Heart right ventricle (tissue), 16 donors: Measurements from ENCODE around the gene DDIT3. TPM values are rescaled to one million over a fixed set of nuclear protein-coding genes. Genes with fewer than 3 reads are reported as not detected.

ENCODE experiments used
- ATAC-seq, 8 donors: fragments of 200-7000 bp; cut with Tn5 transposase; one replicate each; pipeline ENCODE4 v1.9.1; 2020; ENCODE audit warnings: mild to moderate bottlenecking in 8 of 8, moderate library complexity in 8 of 8, moderate number of reproducible peaks in 1 of 8
- DNase-seq, 2 donors: peaks; one replicate each; pipeline ENCODE4 v3.0.0-alpha.2; 2020
- H3K27ac ChIP-seq, 10 donors: fragments of 200-600 bp; sonication (generic) in 2 of 10; one replicate each; pipeline versions ENCODE4 v1.5.0 to v1.8.0; 2020 to 2022; ENCODE audit warnings: mild to moderate bottlenecking in 3 of 10
- H3K27me3 ChIP-seq, 7 donors: fragments of 200-600 bp; one replicate each; pipeline ENCODE4 v1.8.0; 2021 to 2022; ENCODE audit warnings: mild to moderate bottlenecking in 2 of 7
- H3K36me3 ChIP-seq, 9 donors: fragments of 200-600 bp; sonication (generic) in 1 of 9; one replicate each; pipeline versions ENCODE4 v1.5.0 to v1.8.0; 2020 to 2022; ENCODE audit warnings: mild to moderate bottlenecking in 2 of 9
- H3K4me1 ChIP-seq, 9 donors: fragments of 200-600 bp; sonication (generic) in 1 of 9; one replicate each; pipeline versions ENCODE4 v1.5.0 to v1.8.0; 2020 to 2022; ENCODE audit warnings: mild to moderate bottlenecking in 4 of 9
- H3K4me3 ChIP-seq, 10 donors: fragments of 200-600 bp; sonication (generic) in 2 of 10; one replicate each; pipeline versions ENCODE4 v1.5.0 to v1.8.0; 2020 to 2022; ENCODE audit warnings: mild to moderate bottlenecking in 7 of 10, moderate library complexity in 2 of 10
- H3K9me3 ChIP-seq, 11 donors: fragments of 200-600 bp in 10 of 11; sonication (generic) in 2 of 11; one replicate each; pipeline versions ENCODE4 v1.5.0 to v1.8.0; 2013 to 2022; ENCODE audit warnings: mild to moderate bottlenecking in 2 of 11, control low read depth in 1 of 11, moderate library complexity in 1 of 11
- WGBS, 2 donors: extraction: QIAGEN DNeasy Blood & Tissue Kit; methylation state at CpG; one replicate each; pipeline ENCODE4 v1.1.7; 2013; ENCODE audit warnings: inconsistent platforms in 1 of 2; 5-methylcytosine and 5-hydroxymethylcytosine counted together
- intact Hi-C, 10 donors: fragments of 100-400 bp; cut with DNase I; formaldehyde crosslinking; loops; one replicate each; pipeline versions ENCODE4 v1.11.1 to v1.14.2; 2022
- polyA plus RNA-seq, 2 donors: library from polyadenylated mRNA; stranded (reverse); fragments of 200-250 nt; gene quantifications; one replicate each; pipeline ENCODE4 v1.2.3, GENCODE V29; 2013
- total RNA-seq, 10 donors: library from RNA; stranded (reverse); fragmentation: NEBNext Ultra II Directional in 3 of 10; extraction: Animal tissue kit (Norgen Biotek cat#: 25700) in 3 of 10; gene quantifications; one replicate each; pipeline versions ENCODE4 v1.2.1 to v1.2.4, GENCODE V29; 2021 to 2023
- TF ChIP-seq, protein P1 (sequence below), 9 donors: fragments of 200-600 bp; sonication (generic) in 2 of 9; IDR thresholded peaks; one replicate each; pipeline versions ENCODE4 v1.5.0 to v1.8.0; 2021 to 2022; ENCODE audit warnings: antibody characterized with exemption in 9 of 9, mild to moderate bottlenecking in 5 of 9, moderate library complexity in 1 of 9
- donor health status: Arrhythmogenic right ventricular cardiomyopathy.
- donor health status: ischemic (EF 13 %, LVEDD 7.1; RV severe dilation, severe dysfunction).
- donor health status: healthy with polysubstance abuse.
- donor health status: DM: no; HTN: yes; CAD: no.
- donor health status: DM: no; HTN: no; CAD: no.
- donor health status: ischemic (EF 25% LVEDD 6.9; RV normal size, moderate dysfunction).
- donor health status: ischemic (EF 25% LVEDD 5.7; RV mildly dilated, moderate dysfunction).
- donor health status: healthy.
- donor health status: DM: yes; HTN: yes; CAD: no.
- donor health status: Ischemic cardiomyopathy.
- donor health status: ischemic (EF 35%, LVEDD 5.7; RV mildly dilated, moderate dysfunction).
- donor health status: nonischemic (EF 11% LVEDD 7.7; RV severe dilation, severe dysfunction).
- donor health status: DM: yes; HTN: yes; CAD: no.
- donor health status: PGD.
- donor health status: ischemic (EF 29% LVEDD 5.4; RV normal size, mild dysfunction).
- donor health status: nonischemic (EF 23%, LVEDD 6.1; RV moderate dilation, normal function).

DDIT3 gene
- total and polyA plus RNA-seq, 12 donors, result 11.2 to 106 (median 24.9) TPM

DNA sequence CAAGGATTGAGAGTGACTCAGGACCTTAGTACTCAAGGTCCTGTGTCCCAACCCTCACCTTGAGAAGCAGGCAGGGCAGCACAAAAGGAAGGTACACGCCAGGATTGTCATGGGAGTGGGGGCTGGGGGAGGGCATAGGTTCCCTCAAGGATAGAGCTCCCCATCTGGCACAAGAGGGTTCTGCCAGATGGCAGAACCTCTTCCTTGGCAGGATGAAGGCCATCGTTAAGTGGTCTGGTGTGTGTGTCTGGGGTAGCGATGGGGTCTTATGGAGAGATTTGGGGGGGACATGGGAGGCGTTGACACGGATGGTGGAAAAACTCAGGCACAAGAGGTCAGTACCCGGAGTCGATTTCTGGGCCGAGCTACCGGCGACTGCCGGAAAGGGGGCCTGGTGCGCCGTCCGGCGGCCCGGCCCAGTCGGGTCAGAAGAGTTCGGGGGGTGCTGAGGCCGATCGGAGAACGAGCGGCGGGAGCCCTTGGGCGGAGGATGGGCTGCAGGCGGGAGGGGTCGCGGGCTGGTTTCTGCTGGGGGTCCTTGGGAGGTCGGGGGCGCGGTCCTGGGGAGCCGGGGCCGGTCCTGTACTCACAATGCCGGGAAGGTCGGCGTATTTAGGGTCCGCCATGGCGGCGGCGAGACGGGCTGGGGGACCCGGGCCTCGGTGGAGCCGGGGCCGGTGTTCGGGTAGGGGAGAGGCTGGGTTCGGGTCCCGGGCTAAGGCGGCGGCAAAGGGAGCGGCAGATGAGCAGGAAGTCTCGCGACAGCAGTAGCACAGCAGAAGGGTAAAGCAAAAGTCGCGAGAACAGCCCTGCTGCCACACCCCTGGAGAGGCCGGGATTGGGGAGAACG lies 26.3 kb upstream of the DDIT3 start, which contains the start of gene DCTN2:
Gene DCTN2, minus strand, starts transcription at position 755 of the 850 bp plus-strand sequence. Its CDS starts 129 bp downstream, at position 626.
- peaks cover 13 to 45% (median 37%) of the 10 kb centered on the region in 9 donors for H3K4me1 ChIP-seq
- peaks cover 0 to 13% (median 5%) of the 10 kb centered on the region in 9 donors for H3K36me3 ChIP-seq

DNA sequence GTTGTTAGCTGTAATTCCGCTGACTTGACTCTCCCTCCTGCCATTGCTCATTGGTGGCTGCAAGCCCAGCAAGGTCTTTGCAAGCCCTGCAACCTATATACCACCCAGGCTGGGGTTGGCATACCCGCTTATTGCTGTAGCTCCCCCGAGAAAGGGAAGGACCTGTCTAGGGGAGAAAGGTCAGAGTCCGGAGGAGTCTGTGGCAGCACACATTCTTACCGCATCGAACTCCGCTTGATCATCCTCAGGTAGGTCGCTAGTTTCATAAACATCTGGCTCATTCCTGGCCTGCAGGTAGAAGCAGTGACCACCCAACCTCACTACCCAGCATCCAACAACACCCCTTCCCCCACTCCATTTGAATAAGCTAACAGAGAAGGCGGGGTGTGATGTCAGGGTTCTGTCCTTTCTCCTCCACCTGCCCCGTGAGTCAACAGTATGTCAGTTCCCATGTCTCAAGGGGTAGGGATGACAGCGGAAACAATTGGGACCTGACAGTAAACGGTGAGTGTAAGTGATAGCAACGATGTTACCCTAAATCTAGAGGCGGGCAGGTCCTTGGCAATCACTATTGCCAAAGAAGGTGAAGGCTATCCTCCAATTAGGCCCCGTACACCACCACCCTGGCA lies 25.6 kb upstream of the DDIT3 start:
- Histone ChIP-seq H3K9me3 (no peaks in the 10 kb centered on the region), H3K27ac (peak overlapping the region in 8 of 10 donors; percentile 84 to 95 (median 90)), H3K27me3 (peaks cover 0 to 35% (median 29%) of the 10 kb centered on the region in 7 donors), H3K36me3 (peaks cover 0 to 20% (median 8%) of the 10 kb centered on the region in 9 donors), H3K4me1 (peaks cover 13 to 45% (median 37%) of the 10 kb centered on the region in 9 donors), H3K4me3 (peak overlapping the region; percentile 86 to 99 (median 96))
- no peak for DNase-seq
- intact Hi-C loops, result loop anchor here in 2 of 10 donors (2.0 kb wide), 1 partner anchor 23 kb away; the partner anchor contains the start of gene MBD6 (in 2 of the 2)
- TF ChIP-seq, protein P1, sequence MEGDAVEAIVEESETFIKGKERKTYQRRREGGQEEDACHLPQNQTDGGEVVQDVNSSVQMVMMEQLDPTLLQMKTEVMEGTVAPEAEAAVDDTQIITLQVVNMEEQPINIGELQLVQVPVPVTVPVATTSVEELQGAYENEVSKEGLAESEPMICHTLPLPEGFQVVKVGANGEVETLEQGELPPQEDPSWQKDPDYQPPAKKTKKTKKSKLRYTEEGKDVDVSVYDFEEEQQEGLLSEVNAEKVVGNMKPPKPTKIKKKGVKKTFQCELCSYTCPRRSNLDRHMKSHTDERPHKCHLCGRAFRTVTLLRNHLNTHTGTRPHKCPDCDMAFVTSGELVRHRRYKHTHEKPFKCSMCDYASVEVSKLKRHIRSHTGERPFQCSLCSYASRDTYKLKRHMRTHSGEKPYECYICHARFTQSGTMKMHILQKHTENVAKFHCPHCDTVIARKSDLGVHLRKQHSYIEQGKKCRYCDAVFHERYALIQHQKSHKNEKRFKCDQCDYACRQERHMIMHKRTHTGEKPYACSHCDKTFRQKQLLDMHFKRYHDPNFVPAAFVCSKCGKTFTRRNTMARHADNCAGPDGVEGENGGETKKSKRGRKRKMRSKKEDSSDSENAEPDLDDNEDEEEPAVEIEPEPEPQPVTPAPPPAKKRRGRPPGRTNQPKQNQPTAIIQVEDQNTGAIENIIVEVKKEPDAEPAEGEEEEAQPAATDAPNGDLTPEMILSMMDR (IDR thresholded peaks at IDR 0.05), result no peak
- ATAC-seq, result no peak
- 61 to 63% methylated on average over 15 of the region's 15 CpGs for WGBS, 2 donors

More for the DNA sequence above, 26.3 kb upstream of the DDIT3 start, which contains the start of gene DCTN2:
- TF ChIP-seq, protein P1 (IDR thresholded peaks at IDR 0.05), result peak in 3 of 9 donors; percentile 6 to 23 (median 12)
- 1% methylated on average over 56 of the region's 56 CpGs for WGBS, 2 donors
- peaks cover 0 to 36% (median 34%) of the 10 kb centered on the region in 7 donors for H3K27me3 ChIP-seq
- H3K27ac ChIP-seq, result peak within 1 kb of the TSS; percentile 46 to 95 (median 88)
- peak; percentile 97 to 100 (median 99) for ATAC-seq
- DNase-seq, result peak; percentile 93 to 98
- H3K9me3 ChIP-seq, result no peaks in the 10 kb centered on the region
- peak within 1 kb of the TSS; percentile 86 to 99 (median 96) for H3K4me3 ChIP-seq
- intact Hi-C loops, result loop anchor here in 2 of 10 donors (2.0 kb wide), 1 partner anchor 24 kb away; the partner anchor contains the start of gene MBD6 (in 2 of the 2)

DNA sequence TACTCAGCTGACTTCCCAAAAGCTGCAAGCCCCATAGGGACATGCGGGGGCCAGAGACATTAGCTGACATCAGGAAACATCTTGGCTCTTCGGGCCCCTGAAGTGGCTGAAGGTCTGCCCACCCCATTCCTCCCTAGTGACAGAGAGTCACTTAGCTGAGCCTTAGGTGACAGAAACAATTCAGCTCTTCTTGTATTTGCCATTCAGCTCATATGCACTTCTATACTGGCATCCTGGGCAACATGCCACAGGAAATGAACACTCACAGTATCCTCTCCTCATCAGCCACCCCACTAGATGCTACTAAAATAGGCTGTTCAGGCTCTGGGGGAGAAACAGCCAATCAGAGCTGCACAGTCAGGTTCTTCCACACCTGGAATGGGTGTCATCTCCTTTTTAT lies 23.3 kb upstream of the DDIT3 start:
- Histone ChIP-seq H3K27me3 (peaks cover 0 to 11% (median 7%) of the 10 kb centered on the region in 7 donors), H3K4me3 (no peak overlapping the region), H3K27ac (peak overlapping the region in 1 of 10 donors; percentile 23), H3K4me1 (peaks cover 9 to 36% (median 31%) of the 10 kb centered on the region in 9 donors), H3K36me3 (peaks cover 0 to 44% (median 8%) of the 10 kb centered on the region in 9 donors), H3K9me3 (no peaks in the 10 kb centered on the region)
- WGBS, 2 donors, result 59 to 66% methylated on average over 2 of the region's 2 CpGs
- TF ChIP-seq, protein P1 (IDR thresholded peaks at IDR 0.05), result no peak
- intact Hi-C loops, result no loop called here
- no peak for DNase-seq
- no peak for ATAC-seq

DNA sequence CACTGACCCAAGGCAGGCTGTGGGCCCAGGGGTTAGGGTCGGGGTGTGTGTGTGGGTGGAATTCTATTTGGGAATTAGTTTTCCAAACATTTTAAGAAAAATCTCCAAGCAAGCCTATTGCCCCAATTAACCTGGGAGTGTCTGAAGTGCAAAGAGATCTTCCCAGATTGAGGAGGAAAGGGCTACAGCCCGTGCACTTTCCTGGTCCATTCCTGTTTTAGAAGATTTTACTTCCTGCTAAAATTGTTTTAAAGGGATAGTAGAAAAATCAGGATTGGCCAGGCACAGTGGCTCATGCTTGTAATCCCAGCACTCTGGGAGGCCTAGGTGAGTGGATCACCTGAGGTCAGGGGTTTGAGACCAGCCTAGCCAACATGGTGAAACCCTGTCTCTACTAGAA lies 21.4 kb upstream of the DDIT3 start:
- Histone ChIP-seq H3K27me3 (no peaks in the 10 kb centered on the region), H3K36me3 (peaks cover 0 to 62% (median 8%) of the 10 kb centered on the region in 9 donors), H3K27ac (no peak overlapping the region), H3K9me3 (no peaks in the 10 kb centered on the region), H3K4me3 (no peak overlapping the region), H3K4me1 (peaks cover 9 to 32% (median 28%) of the 10 kb centered on the region in 9 donors)
- DNase-seq (no peak), ATAC-seq (no peak)
- WGBS, 2 donors, result 70 to 86% methylated on average over 2 of the region's 2 CpGs
- intact Hi-C loops, result no loop called here
- TF ChIP-seq, protein P1 (IDR thresholded peaks at IDR 0.05), result no peak
